ENCODE results near the gene HRH1. TPM values are rescaled to one million over a fixed set of nuclear protein-coding genes. Genes with fewer than 3 reads are reported as not detected.
"Not testable (repeated sequence)": the region's sequence is repeated elsewhere in the genome, so short reads cannot be mapped to it uniquely, and the experiment has no call there.

Gene HRH1
- total RNA-seq: 1 to 10 TPM in 6 of 9 donors, under 1 TPM in 3; 0.40 to 4.3 (median 1.4) TPM
- polyA plus RNA-seq: 1 to 10 TPM in 1 of 2 donors, under 1 TPM in 1; 0.61 to 1.3 TPM
- long read RNA-seq, donor 1, partial matches to known transcripts: 1 of 1 reads
- long read RNA-seq, donor 1, other reads (novel, unspliced or antisense): 0 of 1 reads
- long read RNA-seq, donor 2, full-length matches to known transcripts: 2 of 5 reads
- long read RNA-seq, donor 2, partial matches to known transcripts: 3 of 5 reads
- long read RNA-seq, donor 2, other reads (novel, unspliced or antisense): 0 of 5 reads
- long read RNA-seq, donor 3, partial matches to known transcripts: 0 of 1 reads
- long read RNA-seq, donor 3, other reads (novel, unspliced or antisense): 0 of 1 reads

DNA sequence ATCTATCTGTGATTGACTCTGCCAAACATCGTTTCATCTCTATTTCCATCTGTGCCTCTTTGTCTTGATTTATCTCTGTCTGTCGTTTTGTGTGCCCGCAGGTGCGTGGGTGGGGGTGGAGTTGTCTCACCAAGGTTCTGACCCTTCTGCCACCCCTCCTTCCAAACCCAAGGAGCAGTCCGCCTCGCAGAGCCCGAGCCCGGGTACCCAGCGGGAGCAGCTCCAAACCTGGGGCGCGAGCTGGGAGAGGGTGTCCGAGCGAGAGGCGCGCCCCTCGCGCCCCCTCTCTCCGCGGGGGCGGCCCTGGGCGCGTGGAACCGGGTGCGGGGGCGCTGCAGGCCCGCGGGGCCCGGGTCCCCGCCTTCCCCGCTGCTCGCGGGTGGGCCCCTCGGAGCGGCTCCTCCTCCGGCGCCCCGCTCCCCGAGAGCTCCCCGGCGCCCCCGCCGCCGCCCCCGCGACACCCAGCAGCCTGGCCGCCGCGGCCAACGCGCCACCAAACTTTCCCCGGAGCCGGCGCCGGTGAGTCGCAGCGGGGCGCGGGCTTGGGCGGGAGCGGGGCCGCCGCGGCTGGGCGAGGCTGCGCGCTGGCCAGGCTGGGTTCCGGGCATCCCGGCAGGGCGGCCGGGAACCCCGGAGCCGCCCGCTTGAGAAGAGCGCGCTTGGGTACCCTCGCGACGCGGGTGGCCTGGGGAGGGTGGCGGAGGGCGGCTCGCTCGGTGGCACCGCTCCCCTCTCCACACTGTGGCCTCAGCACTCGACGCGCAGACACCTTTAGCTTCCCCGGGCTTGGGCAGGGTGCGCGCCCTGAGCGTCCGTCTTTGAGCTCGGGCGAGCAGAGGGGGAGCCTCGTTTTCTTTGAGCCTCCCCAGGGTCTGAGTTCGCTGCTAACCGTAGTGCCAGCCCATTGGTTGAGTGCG lies at the start of gene HRH1:
TSS of gene HRH1 (plus strand) at position 458 of the 917 bp plus-strand sequence. CDS start 104,545 bp downstream, outside the sequence.
- TF ChIP-seq, protein P1, sequence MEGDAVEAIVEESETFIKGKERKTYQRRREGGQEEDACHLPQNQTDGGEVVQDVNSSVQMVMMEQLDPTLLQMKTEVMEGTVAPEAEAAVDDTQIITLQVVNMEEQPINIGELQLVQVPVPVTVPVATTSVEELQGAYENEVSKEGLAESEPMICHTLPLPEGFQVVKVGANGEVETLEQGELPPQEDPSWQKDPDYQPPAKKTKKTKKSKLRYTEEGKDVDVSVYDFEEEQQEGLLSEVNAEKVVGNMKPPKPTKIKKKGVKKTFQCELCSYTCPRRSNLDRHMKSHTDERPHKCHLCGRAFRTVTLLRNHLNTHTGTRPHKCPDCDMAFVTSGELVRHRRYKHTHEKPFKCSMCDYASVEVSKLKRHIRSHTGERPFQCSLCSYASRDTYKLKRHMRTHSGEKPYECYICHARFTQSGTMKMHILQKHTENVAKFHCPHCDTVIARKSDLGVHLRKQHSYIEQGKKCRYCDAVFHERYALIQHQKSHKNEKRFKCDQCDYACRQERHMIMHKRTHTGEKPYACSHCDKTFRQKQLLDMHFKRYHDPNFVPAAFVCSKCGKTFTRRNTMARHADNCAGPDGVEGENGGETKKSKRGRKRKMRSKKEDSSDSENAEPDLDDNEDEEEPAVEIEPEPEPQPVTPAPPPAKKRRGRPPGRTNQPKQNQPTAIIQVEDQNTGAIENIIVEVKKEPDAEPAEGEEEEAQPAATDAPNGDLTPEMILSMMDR (IDR thresholded peaks at IDR 0.05): no peak
- Histone ChIP-seq H3K27ac (peak within 1 kb of the TSS in 7 of 12 donors; percentile 10 to 72 (median 57)), H3K36me3 (no peaks in the 10 kb centered on the region), H3K4me1 (peaks cover 0 to 65% (median 11%) of the 10 kb centered on the region in 12 donors), H3K27me3 (peaks cover 0 to 24% (median 10%) of the 10 kb centered on the region in 9 donors), H3K4me3 (peak within 1 kb of the TSS; percentile 42 to 68 (median 55)), H3K9me3 (no peaks in the 10 kb centered on the region)
- intact Hi-C loops (cut with DNase I): loop anchor here in 6 of 10 donors (2.0 to 10.0 kb wide), 5 partner anchors 51 to 181 kb away; no protein-coding TSS in a partner anchor
- WGBS, 4 donors: 2 to 4% (median 2%) methylated on average over 32 to 98 of the region's 98 CpGs
- ATAC-seq: peak in 3 of 4 donors; percentile 18 to 68 (median 57)
- peak in 4 of 5 donors; percentile 34 to 47 (median 40) for DNase-seq

DNA sequence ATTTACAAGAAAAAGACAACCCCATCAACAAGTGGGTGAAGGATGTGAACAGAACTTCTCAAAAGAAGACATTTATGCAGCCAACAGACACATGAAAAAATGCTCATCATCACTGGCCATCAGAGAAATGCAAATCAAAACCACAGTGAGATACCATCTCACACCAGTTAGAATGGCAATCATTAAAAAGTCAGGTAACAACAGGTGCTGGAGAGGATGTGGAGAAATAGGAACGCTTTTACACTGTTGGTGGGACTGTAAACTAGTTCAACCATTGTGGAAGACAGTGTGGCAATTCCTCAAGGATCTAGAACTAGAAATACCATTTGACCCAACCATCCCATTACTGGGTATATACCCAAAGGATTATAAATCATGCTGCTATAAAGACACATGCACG lies 41.0 kb upstream of the HRH1 start:
- H3K4me3 ChIP-seq; ATAC-seq; H3K36me3 ChIP-seq; H3K27me3 ChIP-seq; DNase-seq; H3K27ac ChIP-seq; H3K4me1 ChIP-seq; intact Hi-C loops (cut with DNase I): not testable (repeated sequence)
- peaks cover 0 to 16% (median 0%) of the 10 kb centered on the region in 12 donors for H3K9me3 ChIP-seq
- 90 to 92% (median 91%) methylated on average over 2 of the region's 2 CpGs for WGBS, 4 donors

DNA sequence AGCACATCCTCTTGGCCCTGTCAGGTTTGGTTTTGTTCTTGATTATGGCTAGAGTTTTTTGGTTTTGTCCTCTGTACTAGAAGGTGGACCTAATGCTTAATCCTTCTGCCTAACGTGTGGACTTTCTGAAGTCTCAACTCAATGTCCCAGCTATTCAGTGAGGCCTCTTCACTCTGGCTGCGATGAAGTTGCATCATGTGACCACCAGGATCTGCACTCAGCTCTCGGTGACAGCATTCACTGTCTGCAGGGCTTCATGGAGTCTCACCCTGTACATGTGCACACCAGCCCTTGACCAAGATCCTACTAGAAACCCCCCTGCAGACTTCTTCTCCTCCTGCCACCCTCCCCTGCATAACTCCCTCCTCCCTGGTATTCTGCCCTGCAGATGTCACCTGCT lies 38.7 kb upstream of the HRH1 start:
- no peak for DNase-seq
- no peaks in the 10 kb centered on the region for H3K36me3 ChIP-seq
- 70 to 82% (median 73%) methylated on average over 2 to 3 of the region's 3 CpGs for WGBS, 4 donors

DNA sequence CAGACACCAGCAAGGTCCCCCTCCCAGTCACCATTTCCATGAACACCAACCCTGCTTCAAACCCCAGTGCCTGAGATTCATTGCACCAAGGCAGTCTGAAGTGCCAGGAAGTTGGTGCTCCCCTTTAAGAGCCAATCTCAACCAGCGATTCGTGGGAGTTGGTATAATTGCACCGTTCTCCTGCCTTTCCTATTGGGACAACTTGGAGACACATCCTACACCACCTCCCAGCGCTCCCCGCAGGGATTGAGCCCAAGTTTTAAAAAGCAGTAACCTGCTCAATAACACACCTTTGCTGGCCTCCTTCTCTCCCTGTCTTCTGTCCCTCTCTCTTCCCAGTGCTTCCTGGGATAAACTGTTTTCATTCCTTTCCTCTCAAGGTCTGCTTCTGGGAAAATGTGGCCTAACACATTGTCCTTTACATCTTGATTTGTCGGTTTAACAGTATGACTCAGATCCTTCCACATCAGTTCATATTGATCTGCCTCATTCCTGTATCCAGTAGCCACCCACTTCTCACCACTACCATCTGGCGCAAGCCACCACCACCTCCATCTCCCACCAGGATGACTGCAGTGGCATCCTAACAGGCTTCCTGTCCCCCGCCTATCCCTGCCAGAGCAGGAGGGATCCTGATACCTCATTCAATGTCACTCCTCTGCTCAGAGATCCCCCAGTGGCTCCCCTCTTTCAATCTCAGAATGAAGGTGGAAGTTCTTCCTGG lies 37.8 kb upstream of the HRH1 start:
- Histone ChIP-seq H3K36me3 (no peaks in the 10 kb centered on the region), H3K9me3 (peaks cover 0 to 16% (median 0%) of the 10 kb centered on the region in 12 donors), H3K27me3 (peaks cover 0 to 6% (median 0%) of the 10 kb centered on the region in 9 donors), H3K4me1 (peaks cover 0 to 7% (median 0%) of the 10 kb centered on the region in 12 donors), H3K27ac (no peak overlapping the region), H3K4me3 (no peak overlapping the region)
- TF ChIP-seq, protein P1 (IDR thresholded peaks at IDR 0.05): no peak
- no peak for TF ChIP-seq POLR2A (IDR thresholded peaks at IDR 0.05)
- 83 to 86% (median 84%) methylated on average over 8 of the region's 8 CpGs for WGBS, 4 donors
- no peak for DNase-seq
- no peak for ATAC-seq
- intact Hi-C loops (cut with DNase I): no loop called here

More for the DNA sequence above, 38.7 kb upstream of the HRH1 start:
- H3K27ac ChIP-seq: no peak overlapping the region
- no peak overlapping the region for H3K4me3 ChIP-seq
- TF ChIP-seq POLR2A (IDR thresholded peaks at IDR 0.05): no peak
- TF ChIP-seq, protein P1 (IDR thresholded peaks at IDR 0.05): no peak
- intact Hi-C loops (cut with DNase I): no loop called here
- peaks cover 0 to 16% (median 0%) of the 10 kb centered on the region in 12 donors for H3K9me3 ChIP-seq
- H3K4me1 ChIP-seq: peaks cover 0 to 7% (median 0%) of the 10 kb centered on the region in 12 donors
- ATAC-seq: no peak
- peaks cover 0 to 6% (median 0%) of the 10 kb centered on the region in 9 donors for H3K27me3 ChIP-seq

All from heart left ventricle (tissue), 16 donors.